Stimulated activated CD4-positive, alpha-beta T cell treated with anti-CD3 and anti-CD28 coated beads, Interleukin-4, amount 100 ng/mL, for 24 hours (primary cell): ENCODE measurements around the gene PTPRQ.
"Not testable (repeated sequence)": the region's sequence is repeated elsewhere in the genome, so short reads cannot be mapped to it uniquely, and the experiment has no call there.

Experiments used
- DNase-seq: peaks from one replicate; pipeline ENCODE4 v3.0.0-alpha.2; 2020

The PTPRQ gene

GRCh38 chr12:80659512-80660063 lies 215.6 kb downstream of the PTPRQ start:
- no peak for DNase-seq

- DNase-seq = no peak
These were observed 218.6 kb downstream of the PTPRQ start for GRCh38 chr12:80662586-80662985.

GRCh38 chr12:80670214-80670613 lies 226.2 kb downstream of the PTPRQ start:
- DNase-seq = no peak

- DNase-seq = not testable (repeated sequence)
These were observed 232.1 kb downstream of the PTPRQ start for GRCh38 chr12:80676042-80676636.

GRCh38 chr12:80676856-80677255 lies 232.8 kb downstream of the PTPRQ start:
- DNase-seq = no peak

GRCh38 chr12:80677994-80678393 lies 234.0 kb downstream of the PTPRQ start:
- no peak for DNase-seq

GRCh38 chr12:80679346-80680131 lies 235.5 kb downstream of the PTPRQ start:
- no peak for DNase-seq

GRCh38 chr12:80681287-80681686 lies 237.3 kb downstream of the PTPRQ start:
- no peak for DNase-seq

GRCh38 chr12:80681786-80682185 lies 237.8 kb downstream of the PTPRQ start:
- DNase-seq = no peak

- no peak for DNase-seq
These were observed 240.1 kb downstream of the PTPRQ start for GRCh38 chr12:80684077-80684495.

- no peak for DNase-seq
These were observed 246.1 kb downstream of the PTPRQ start for GRCh38 chr12:80690090-80690489.

- no peak for DNase-seq
These were observed 246.5 kb downstream of the PTPRQ start for GRCh38 chr12:80690513-80690912.

- DNase-seq = no peak
These were observed 248.1 kb downstream of the PTPRQ start for GRCh38 chr12:80692114-80692513.

GRCh38 chr12:80697270-80697887 lies 253.3 kb downstream of the PTPRQ start:
- no peak for DNase-seq

- DNase-seq = no peak
These were observed 254.2 kb downstream of the PTPRQ start for GRCh38 chr12:80698256-80698655.

GRCh38 chr12:80698847-80699542 lies 255.0 kb downstream of the PTPRQ start:
- no peak for DNase-seq

GRCh38 chr12:80700327-80700726 lies 256.3 kb downstream of the PTPRQ start:
- no peak for DNase-seq

- DNase-seq = no peak
These were observed 257.4 kb downstream of the PTPRQ start for GRCh38 chr12:80701388-80701787.

GRCh38 chr12:80702889-80703805 lies 259.1 kb downstream of the PTPRQ start:
- DNase-seq = no peak

- no peak for DNase-seq
These were observed 260.4 kb downstream of the PTPRQ start for GRCh38 chr12:80704420-80704819.

- no peak for DNase-seq
These were observed 263.2 kb downstream of the PTPRQ start, which contains the start of gene MYF6 for GRCh38 chr12:80707126-80707829. MYF6 (plus strand) TSS chr12:80707634; CDS start chr12:80707720, 86 bp downstream.
